GM10266 (cell line): ENCODE measurements around the gene DDA1.

Experiments
- DNase-seq: peaks from one replicate; pipeline ENCODE4 v3.0.0; 2012; ENCODE audit errors: extremely low spot score
- TF ChIP-seq, protein P1 (sequence below): IDR thresholded peaks from 2 replicates; pipeline ENCODE4 v1.5.1; 2012; ENCODE audit warnings: mild to moderate bottlenecking, low read depth; ENCODE audit not compliant: control insufficient read depth, insufficient read depth; ENCODE audit errors: missing control alignments

The DDA1 gene

DNA sequence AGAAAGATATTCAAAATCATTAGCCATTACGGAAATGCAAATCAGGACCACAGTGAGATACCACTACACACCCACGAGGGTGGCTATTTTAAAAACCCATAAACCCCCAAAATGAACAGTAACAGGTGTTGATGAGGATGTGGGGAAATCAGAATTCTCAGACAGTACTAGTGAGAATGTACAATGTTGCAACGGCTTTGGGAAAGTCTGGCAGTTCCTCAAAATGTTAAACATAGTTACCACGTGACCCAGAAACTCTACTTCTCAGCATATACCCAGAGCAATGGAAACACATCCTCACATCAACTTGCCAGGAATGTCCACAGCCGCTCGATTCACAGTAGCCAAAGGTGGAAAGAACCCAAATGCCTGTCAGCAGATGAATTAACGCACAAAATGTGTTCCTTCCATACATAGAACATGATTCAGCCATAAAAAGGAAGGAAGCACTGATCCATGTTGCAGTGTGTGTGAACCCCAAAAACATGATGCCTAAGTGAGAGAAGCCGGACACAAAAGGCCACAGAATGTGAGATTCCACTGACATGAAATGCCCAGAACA lies 60.7 kb downstream of the DDA1 start:
- TF ChIP-seq, protein P1, sequence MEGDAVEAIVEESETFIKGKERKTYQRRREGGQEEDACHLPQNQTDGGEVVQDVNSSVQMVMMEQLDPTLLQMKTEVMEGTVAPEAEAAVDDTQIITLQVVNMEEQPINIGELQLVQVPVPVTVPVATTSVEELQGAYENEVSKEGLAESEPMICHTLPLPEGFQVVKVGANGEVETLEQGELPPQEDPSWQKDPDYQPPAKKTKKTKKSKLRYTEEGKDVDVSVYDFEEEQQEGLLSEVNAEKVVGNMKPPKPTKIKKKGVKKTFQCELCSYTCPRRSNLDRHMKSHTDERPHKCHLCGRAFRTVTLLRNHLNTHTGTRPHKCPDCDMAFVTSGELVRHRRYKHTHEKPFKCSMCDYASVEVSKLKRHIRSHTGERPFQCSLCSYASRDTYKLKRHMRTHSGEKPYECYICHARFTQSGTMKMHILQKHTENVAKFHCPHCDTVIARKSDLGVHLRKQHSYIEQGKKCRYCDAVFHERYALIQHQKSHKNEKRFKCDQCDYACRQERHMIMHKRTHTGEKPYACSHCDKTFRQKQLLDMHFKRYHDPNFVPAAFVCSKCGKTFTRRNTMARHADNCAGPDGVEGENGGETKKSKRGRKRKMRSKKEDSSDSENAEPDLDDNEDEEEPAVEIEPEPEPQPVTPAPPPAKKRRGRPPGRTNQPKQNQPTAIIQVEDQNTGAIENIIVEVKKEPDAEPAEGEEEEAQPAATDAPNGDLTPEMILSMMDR, result no peak
- DNase-seq, result peak; percentile 63
